ENCODE data around the gene HHIPL1. TPM values are rescaled to one million over a fixed set of nuclear protein-coding genes. Genes with fewer than 3 reads are reported as not detected.

Gene HHIPL1
- total RNA-seq, 1 donor from 2014 or later: 4.2 TPM

Other genes with a start within 250 kb of the HHIPL1 start
- 86.0 TPM for gene SETD3, start 164.3 kb upstream of the HHIPL1 start, total RNA-seq
- 43.2 TPM for gene CCNK, start 163.7 kb upstream of the HHIPL1 start, total RNA-seq
- gene CCDC85C, start 40.9 kb upstream of the HHIPL1 start, total RNA-seq: 9.0 TPM
- gene CYP46A1, start 39.2 kb downstream of the HHIPL1 start, total RNA-seq: 2.5 TPM
- 59.0 TPM for gene EML1, start 148.3 kb downstream of the HHIPL1 start, total RNA-seq

Data from sciatic nerve (tissue), 1 donor.